NK-92 (cell line): ENCODE results near the gene EFNA2.
"Not testable (repeated sequence)": the region's sequence is repeated elsewhere in the genome, so short reads cannot be mapped to it uniquely, and the experiment has no call there.

Source experiments
- DNase-seq: peaks from one replicate; lab custom pipeline; 2025; ENCODE audit not compliant: unreplicated experiment; lab: John Stamatoyannopoulos, UW

EFNA2 gene

GRCh38 chr19:1285737-1286360 lies at the start of gene EFNA2:
Gene EFNA2 (plus strand): TSS chr19:1285873. CDS start chr19:1286169, 296 bp downstream.
- no peak for DNase-seq

GRCh38 chr19:1236576-1236975 lies 49.1 kb upstream of the EFNA2 start:
- DNase-seq = no peak

- DNase-seq = no peak
Observed at GRCh38 chr19:1237027-1237659, 48.5 kb upstream of the EFNA2 start.

- no peak for DNase-seq
Observed at GRCh38 chr19:1237754-1238368, 47.8 kb upstream of the EFNA2 start, which contains the start of gene CBARP. Gene CBARP (minus strand): TSS chr19:1238005. CDS start chr19:1236100, 1,905 bp downstream.

GRCh38 chr19:1238369-1239303 lies 47.0 kb upstream of the EFNA2 start:
- DNase-seq = no peak

- no peak for DNase-seq
Observed at GRCh38 chr19:1239420-1239795, 46.3 kb upstream of the EFNA2 start.

GRCh38 chr19:1239796-1240737 lies 45.6 kb upstream of the EFNA2 start:
- DNase-seq = peak; percentile 68

GRCh38 chr19:1240925-1241324 lies 44.7 kb upstream of the EFNA2 start:
- no peak for DNase-seq

GRCh38 chr19:1241417-1242095 lies 44.1 kb upstream of the EFNA2 start, which contains the start of gene ATP5F1D:
Gene ATP5F1D (plus strand): TSS chr19:1241751. CDS start chr19:1241851, 100 bp downstream.
- no peak for DNase-seq

- DNase-seq = no peak
Observed at GRCh38 chr19:1243768-1244692, 41.6 kb upstream of the EFNA2 start.

- no peak for DNase-seq
Observed at GRCh38 chr19:1244693-1245451, 40.8 kb upstream of the EFNA2 start.

- DNase-seq = no peak
Observed at GRCh38 chr19:1245494-1246264, 40.0 kb upstream of the EFNA2 start.

GRCh38 chr19:1246265-1247087 lies 39.2 kb upstream of the EFNA2 start:
- not testable (repeated sequence) for DNase-seq

GRCh38 chr19:1247748-1248138 lies 37.9 kb upstream of the EFNA2 start:
- no peak for DNase-seq

GRCh38 chr19:1248139-1248785 lies 37.4 kb upstream of the EFNA2 start, which contains the start of gene MIDN:
Gene MIDN (plus strand): TSS chr19:1248583. CDS start chr19:1250297, 1,714 bp downstream.
- no peak for DNase-seq
